ENCODE results near the gene C16orf90. TPM values are rescaled to one million over a fixed set of nuclear protein-coding genes. Genes with fewer than 3 reads are reported as not detected.
A peak's percentile ranks its signal among the peaks of the same experiment; 100 is the strongest.

Gene C16orf90
- total and polyA plus RNA-seq, 2 donors (not counting 1 experiment from before 2014, with no cell fraction given) = not detected

- DNase-seq (no peak), ATAC-seq (ENCODE audit: low read depth) (no peak)
- ChIA-PET POLR2A (no interaction called here), CTCF (no interaction called here)
- Histone ChIP-seq H3K27ac (ENCODE audit: low read length in 2 of 2) (no peak overlapping the region), H3K27me3 (replicated peaks in 1 of 4; ENCODE audit: control extremely low read depth in 1 of 4, control insufficient read depth in 3 of 4, insufficient read depth in 4 of 4, low read length in 3 of 4) (no peaks in the 10 kb centered on the region), H3K9ac (ENCODE audit: low read length) (no peak overlapping the region), H3K4me2 (replicated peaks; ENCODE audit: low read depth, low read length, poor library complexity, severe bottlenecking) (no peak overlapping the region), H4K20me1 (ENCODE audit: control insufficient read depth, insufficient read depth, low read length, poor library complexity, severe bottlenecking) (peaks cover 1% of the 10 kb centered on the region), H3K4me1 (ENCODE audit: control insufficient read depth in 2 of 2, insufficient read depth in 2 of 2, low read length in 2 of 2) (no peaks in the 10 kb centered on the region), H3K9me3 (ENCODE audit: control extremely low read depth in 1 of 3, control insufficient read depth in 2 of 3, insufficient read depth in 1 of 3, low read length in 2 of 3) (no peaks in the 10 kb centered on the region), H2AFZ (ENCODE audit: insufficient read depth, low read depth, low read length, poor library complexity, severe bottlenecking) (no peak overlapping the region), H3K79me2 (ENCODE audit: control insufficient read depth, insufficient read depth, low read length) (no peaks in the 10 kb centered on the region), H3K36me3 (replicated peaks in 1 of 2; ENCODE audit: control extremely low read depth in 1 of 2, control insufficient read depth in 1 of 2, extremely low read depth in 1 of 2, insufficient read depth in 2 of 2, low read length in 1 of 2) (peaks cover 0 to 36% of the 10 kb centered on the region in 2 experiments), H3K4me3 (ENCODE audit: control extremely low read depth in 1 of 5, extremely low read depth in 1 of 5, insufficient read depth in 1 of 5, low read depth in 2 of 5, low read length in 4 of 5) (no peak overlapping the region)
- Mint-ChIP-seq H3K4me1 (no peaks in the 10 kb centered on the region), H3K4me3 (no peak overlapping the region), H3K27me3 (no peaks in the 10 kb centered on the region), H3K27ac (peak overlapping the region; percentile 32), H3K9me3 (ENCODE audit: insufficient read depth) (no peaks in the 10 kb centered on the region)
- TF ChIP-seq CTCF (IDR thresholded peaks at IDR 0.05) = no peak
- no peak for TF ChIP-seq EZH2 (IDR thresholded peaks at IDR 0.05; ENCODE audit: borderline replicate concordance, insufficient read depth, low read depth, low read length, poor library complexity, severe bottlenecking)
- 89% methylated on average over 19 of the region's 24 CpGs for WGBS (ENCODE audit: insufficient coverage)
- intact Hi-C loops (cut with micrococcal nuclease) = no loop called here
Observed at GRCh38 chr16:3487521-3488410, 7.5 kb downstream of the C16orf90 start.

DNA sequence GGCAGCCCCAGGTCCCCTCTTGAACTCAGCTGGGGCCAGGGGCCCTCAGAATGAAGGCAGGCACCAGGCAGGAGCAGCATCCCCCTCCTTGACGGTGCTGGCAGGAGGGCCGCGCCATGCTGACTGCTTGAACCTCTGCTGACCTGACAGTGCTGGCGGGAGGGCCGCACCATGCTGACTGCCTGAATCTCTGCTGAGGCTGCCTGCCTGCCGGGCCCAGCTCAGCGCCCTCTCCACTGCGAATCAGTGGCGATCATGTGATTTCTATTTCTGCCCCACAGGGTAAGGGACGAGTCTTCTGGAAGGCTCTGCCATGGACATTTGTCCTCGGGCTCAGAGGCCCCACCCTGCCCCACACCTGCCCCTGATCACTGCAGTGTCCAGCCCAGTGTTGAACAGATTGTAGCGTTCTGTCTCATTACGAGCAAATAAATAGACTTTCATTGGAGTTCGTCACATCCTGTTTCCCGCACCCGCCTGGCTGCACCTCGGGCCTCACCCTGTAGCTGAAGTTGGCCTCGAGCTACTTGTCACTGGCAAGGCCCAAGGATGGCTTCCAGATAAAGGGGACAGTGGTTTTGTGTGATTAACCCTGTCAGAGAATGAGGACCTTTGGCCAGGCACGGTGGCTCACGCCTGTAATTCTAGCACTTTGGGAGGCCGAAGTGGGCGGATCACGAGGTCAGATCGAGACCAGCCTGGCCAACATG, 8.6 kb downstream of the C16orf90 start:
- ATAC-seq (ENCODE audit: low read depth) (no peak), DNase-seq (no peak)
- 97% methylated on average over 24 of the region's 24 CpGs for WGBS (ENCODE audit: insufficient coverage)
- H3K9ac ChIP-seq (ENCODE audit: low read length) = no peak overlapping the region
- no peak overlapping the region for H3K4me3 ChIP-seq (ENCODE audit: control extremely low read depth in 1 of 5, extremely low read depth in 1 of 5, insufficient read depth in 1 of 5, low read depth in 2 of 5, low read length in 4 of 5)
- H3K4me1 ChIP-seq (ENCODE audit: control insufficient read depth in 2 of 2, insufficient read depth in 2 of 2, low read length in 2 of 2) = no peaks in the 10 kb centered on the region
- H3K4me3 Mint-ChIP-seq = no peak overlapping the region
- intact Hi-C loops (cut with micrococcal nuclease) = no loop called here
- no peak overlapping the region for H3K4me2 ChIP-seq (replicated peaks; ENCODE audit: low read depth, low read length, poor library complexity, severe bottlenecking)
- CTCF ChIA-PET = no interaction called here
- peaks cover 0 to 46% of the 10 kb centered on the region in 2 experiments for H3K36me3 ChIP-seq (replicated peaks in 1 of 2; ENCODE audit: control extremely low read depth in 1 of 2, control insufficient read depth in 1 of 2, extremely low read depth in 1 of 2, insufficient read depth in 2 of 2, low read length in 1 of 2)
- no peaks in the 10 kb centered on the region for H3K27me3 Mint-ChIP-seq
- H3K27ac ChIP-seq (ENCODE audit: low read length in 2 of 2) = no peak overlapping the region
- H3K79me2 ChIP-seq (ENCODE audit: control insufficient read depth, insufficient read depth, low read length) = no peaks in the 10 kb centered on the region
- no peak overlapping the region for H2AFZ ChIP-seq (ENCODE audit: insufficient read depth, low read depth, low read length, poor library complexity, severe bottlenecking)
- H3K27me3 ChIP-seq (replicated peaks in 1 of 4; ENCODE audit: control extremely low read depth in 1 of 4, control insufficient read depth in 3 of 4, insufficient read depth in 4 of 4, low read length in 3 of 4) = no peaks in the 10 kb centered on the region
- no peak for TF ChIP-seq CTCF (IDR thresholded peaks at IDR 0.05)
- TF ChIP-seq EZH2 (IDR thresholded peaks at IDR 0.05; ENCODE audit: borderline replicate concordance, insufficient read depth, low read depth, low read length, poor library complexity, severe bottlenecking) = no peak
- H3K9me3 Mint-ChIP-seq (ENCODE audit: insufficient read depth) = no peaks in the 10 kb centered on the region
- POLR2A ChIA-PET = no interaction called here
- no peaks in the 10 kb centered on the region for H3K4me1 Mint-ChIP-seq
- H3K27ac Mint-ChIP-seq = no peak overlapping the region
- no peaks in the 10 kb centered on the region for H3K9me3 ChIP-seq (ENCODE audit: control extremely low read depth in 1 of 3, control insufficient read depth in 2 of 3, insufficient read depth in 1 of 3, low read length in 2 of 3)
- H4K20me1 ChIP-seq (ENCODE audit: control insufficient read depth, insufficient read depth, low read length, poor library complexity, severe bottlenecking) = peaks cover 4% of the 10 kb centered on the region

Measured in B cell (primary cell).